Esophagus muscularis mucosa (tissue), 4 donors: ENCODE data around the gene MAPK8IP2.
"Not testable (repeated sequence)": the region's sequence is repeated elsewhere in the genome, so short reads cannot be mapped to it uniquely, and the experiment has no call there.

Experiments
- CTCF ChIP-seq, 3 experiments: fragments of 200-600 bp in 2 of 3; fragments of 450-650 bp in 1 of 3; sonication (generic) in 2 of 3; IDR thresholded peaks; one replicate each; pipeline ENCODE4 v1.5.1; 2017 to 2019; ENCODE audit warnings: antibody characterized with exemption in 3 of 3, mild to moderate bottlenecking in 2 of 3, moderate library complexity in 1 of 3
- EP300 ChIP-seq: sonication (generic); formaldehyde crosslinking; IDR thresholded peaks from one replicate; pipeline ENCODE4 v1.6.1; 2017; ENCODE audit warnings: antibody characterized with exemption
- POLR2A ChIP-seq: fragments of 450-650 bp; IDR thresholded peaks from one replicate; pipeline ENCODE4 v1.6.1; 2017; ENCODE audit warnings: antibody characterized with exemption, moderate library complexity, mild to moderate bottlenecking, low read depth
- POLR2AphosphoS5 ChIP-seq, 2 donors: sonication (generic); formaldehyde crosslinking; IDR thresholded peaks; one replicate each; pipeline ENCODE4 v1.6.1; 2017; ENCODE audit warnings: antibody characterized with exemption in 2 of 2

- not testable (repeated sequence) for TF ChIP-seq CTCF (IDR thresholded peaks at IDR 0.05); POLR2A; EP300; POLR2AphosphoS5 (IDR thresholded peaks at IDR 0.05)
These were observed 39.7 kb downstream of the MAPK8IP2 start for GRCh38 chr22:50640296-50640695.
